Measurements from ENCODE around the gene TOP2A. TPM values are rescaled to one million over a fixed set of nuclear protein-coding genes. Genes with fewer than 3 reads are reported as not detected.

TOP2A gene
- total and polyA plus RNA-seq, 11 donors: 0.11 to 28.9 (median 1.2) TPM

DNA sequence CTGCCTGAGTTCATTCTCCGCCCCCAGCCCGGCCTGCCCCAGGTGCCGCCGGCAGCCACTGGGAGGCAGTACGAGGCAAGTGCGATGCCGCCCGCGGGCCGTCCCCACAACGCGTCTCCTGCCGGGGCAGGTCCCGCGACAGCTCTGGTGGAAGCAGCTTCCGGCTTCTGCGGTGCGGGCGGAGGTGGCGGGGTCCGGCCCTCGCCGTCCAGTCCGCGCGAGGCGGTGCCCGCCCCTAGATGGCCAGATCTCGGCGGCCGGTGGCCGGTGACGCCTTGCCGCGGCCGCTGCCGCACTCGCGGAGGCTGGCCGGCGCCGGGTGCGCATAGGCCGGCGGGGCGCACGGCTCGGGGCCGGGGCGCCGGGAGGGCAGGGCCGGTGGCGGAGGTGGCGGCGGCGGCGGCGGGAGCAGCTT lies 55.0 kb downstream of the TOP2A start:
- Histone ChIP-seq H3K9me3 (no peaks in the 10 kb centered on the region), H3K27me3 (peaks cover 0 to 16% (median 0%) of the 10 kb centered on the region in 9 donors), H3K4me1 (peaks cover 0 to 33% (median 12%) of the 10 kb centered on the region in 12 donors), H3K4me3 (peak overlapping the region in 11 of 12 donors; percentile 43 to 69 (median 58)), H3K27ac (peak overlapping the region in 6 of 12 donors; percentile 17 to 60 (median 42)), H3K36me3 (no peaks in the 10 kb centered on the region)
- peak in 3 of 4 donors; percentile 27 to 64 (median 43) for ATAC-seq
- no peak for TF ChIP-seq POLR2A (IDR thresholded peaks at IDR 0.05)
- TF ChIP-seq, protein P1, sequence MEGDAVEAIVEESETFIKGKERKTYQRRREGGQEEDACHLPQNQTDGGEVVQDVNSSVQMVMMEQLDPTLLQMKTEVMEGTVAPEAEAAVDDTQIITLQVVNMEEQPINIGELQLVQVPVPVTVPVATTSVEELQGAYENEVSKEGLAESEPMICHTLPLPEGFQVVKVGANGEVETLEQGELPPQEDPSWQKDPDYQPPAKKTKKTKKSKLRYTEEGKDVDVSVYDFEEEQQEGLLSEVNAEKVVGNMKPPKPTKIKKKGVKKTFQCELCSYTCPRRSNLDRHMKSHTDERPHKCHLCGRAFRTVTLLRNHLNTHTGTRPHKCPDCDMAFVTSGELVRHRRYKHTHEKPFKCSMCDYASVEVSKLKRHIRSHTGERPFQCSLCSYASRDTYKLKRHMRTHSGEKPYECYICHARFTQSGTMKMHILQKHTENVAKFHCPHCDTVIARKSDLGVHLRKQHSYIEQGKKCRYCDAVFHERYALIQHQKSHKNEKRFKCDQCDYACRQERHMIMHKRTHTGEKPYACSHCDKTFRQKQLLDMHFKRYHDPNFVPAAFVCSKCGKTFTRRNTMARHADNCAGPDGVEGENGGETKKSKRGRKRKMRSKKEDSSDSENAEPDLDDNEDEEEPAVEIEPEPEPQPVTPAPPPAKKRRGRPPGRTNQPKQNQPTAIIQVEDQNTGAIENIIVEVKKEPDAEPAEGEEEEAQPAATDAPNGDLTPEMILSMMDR (IDR thresholded peaks at IDR 0.05): peak; percentile 25 to 70 (median 49)
- peak; percentile 56 to 85 (median 73) for DNase-seq
- intact Hi-C loops (cut with DNase I): loop anchor here in 6 of 10 donors (2.0 to 5.0 kb wide), 8 partner anchors 35 to 200 kb away; partner anchors contain the start of gene TOP2A (in 4 of the 6)
- 1 to 3% (median 1%) methylated on average over 26 to 58 of the region's 58 CpGs for WGBS, 4 donors

DNA sequence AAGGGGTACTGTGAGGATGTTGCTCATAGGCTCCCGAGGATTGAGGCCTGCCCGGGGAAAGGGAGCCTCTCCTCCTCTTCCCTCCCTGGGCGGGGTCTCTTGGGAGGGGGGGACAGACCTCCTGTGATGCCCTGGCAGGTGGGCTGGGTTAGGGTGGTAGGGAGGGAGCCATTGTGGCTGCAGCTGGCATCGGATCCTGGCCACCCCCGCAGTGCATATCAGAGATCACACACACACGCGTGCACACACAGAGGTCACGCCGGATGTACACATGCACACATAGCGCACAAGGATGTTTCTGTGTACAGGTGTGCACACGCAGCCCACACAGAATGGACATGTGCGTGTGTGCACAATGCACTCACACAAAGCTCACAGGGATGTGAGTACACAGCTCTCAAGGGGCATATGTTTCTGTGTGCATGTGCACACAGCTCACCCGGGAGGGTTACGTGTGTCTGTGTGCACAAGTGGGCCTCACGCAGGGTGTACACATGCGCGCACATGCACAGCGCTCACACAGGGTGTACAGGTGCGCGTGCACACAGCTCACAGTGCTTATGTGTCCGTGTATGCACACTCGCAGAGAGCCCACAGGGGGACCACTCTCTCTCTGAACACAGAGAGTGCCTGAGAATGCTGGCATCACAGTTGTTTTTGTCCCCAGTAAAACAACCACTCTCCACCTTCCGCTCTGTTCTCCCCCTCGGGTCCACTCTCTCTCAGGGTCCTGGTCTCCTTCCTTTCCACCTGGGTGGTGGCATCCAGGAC lies 55.6 kb downstream of the TOP2A start:
- TF ChIP-seq, protein P1 (IDR thresholded peaks at IDR 0.05): no peak
- TF ChIP-seq POLR2A (IDR thresholded peaks at IDR 0.05): no peak
- peak overlapping the region in 10 of 12 donors; percentile 43 to 69 (median 59) for H3K4me3 ChIP-seq
- H3K4me1 ChIP-seq: peaks cover 0 to 34% (median 12%) of the 10 kb centered on the region in 12 donors
- 71 to 81% (median 75%) methylated on average over 14 to 24 of the region's 24 CpGs for WGBS, 4 donors
- intact Hi-C loops (cut with DNase I): loop anchor here in 7 of 10 donors (2.0 to 5.0 kb wide), 9 partner anchors 35 to 200 kb away; partner anchors contain the start of gene TOP2A (in 4 of the 7)
- H3K9me3 ChIP-seq: no peaks in the 10 kb centered on the region
- H3K36me3 ChIP-seq: no peaks in the 10 kb centered on the region
- peak in 1 of 4 donors; percentile 2 for ATAC-seq
- peak overlapping the region in 1 of 12 donors; percentile 48 for H3K27ac ChIP-seq
- peaks cover 0 to 16% (median 0%) of the 10 kb centered on the region in 9 donors for H3K27me3 ChIP-seq
- no peak for DNase-seq

DNA sequence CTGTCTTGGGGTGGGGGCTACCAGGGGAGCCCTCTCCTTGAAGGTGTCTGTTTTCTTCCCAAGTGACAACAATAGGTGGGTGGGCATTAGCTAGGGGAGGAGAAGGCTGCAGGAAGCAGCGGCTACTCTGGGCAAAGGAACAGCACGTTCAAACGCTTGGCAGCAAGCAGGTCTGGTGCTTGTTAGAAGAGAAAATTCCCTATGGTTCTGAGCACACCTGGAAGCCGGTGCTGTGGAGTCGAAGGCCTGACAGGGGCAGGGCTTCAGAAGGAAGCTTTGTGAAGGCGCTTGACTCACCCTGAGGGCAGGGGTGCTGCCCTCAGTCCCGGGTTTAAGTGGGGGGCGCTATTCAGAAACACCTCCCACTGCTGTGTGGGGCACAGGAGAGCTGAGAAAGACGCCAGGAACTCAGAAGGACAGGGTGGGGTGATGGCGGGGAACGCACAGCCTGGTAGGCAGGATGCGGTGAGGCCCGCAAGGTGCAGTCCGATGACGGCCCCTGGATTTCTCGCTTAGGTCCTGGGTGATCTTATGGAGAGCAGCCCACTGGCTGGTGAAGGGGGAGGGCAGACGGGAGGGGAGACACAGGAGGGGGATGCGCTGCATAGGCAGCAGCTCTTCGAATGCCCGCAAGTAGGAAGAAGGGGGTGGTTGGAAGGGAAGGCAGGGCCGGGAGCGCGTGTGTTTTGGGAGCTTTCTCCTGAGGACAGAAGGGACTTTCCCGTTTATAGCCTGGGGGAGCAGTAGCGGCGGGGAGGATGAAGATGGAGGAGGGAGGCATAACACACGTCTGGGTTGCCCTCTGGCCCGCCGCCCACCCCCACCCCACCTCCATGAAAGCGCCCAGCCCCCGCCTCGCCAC lies 56.4 kb downstream of the TOP2A start:
- Histone ChIP-seq H3K27me3 (peaks cover 0 to 16% (median 0%) of the 10 kb centered on the region in 9 donors), H3K9me3 (no peaks in the 10 kb centered on the region), H3K36me3 (peaks cover 0 to 8% (median under 1%) of the 10 kb centered on the region in 9 donors), H3K27ac (no peak overlapping the region), H3K4me1 (peaks cover 0 to 34% (median 12%) of the 10 kb centered on the region in 12 donors), H3K4me3 (no peak overlapping the region)
- TF ChIP-seq POLR2A (IDR thresholded peaks at IDR 0.05): no peak
- WGBS, 4 donors: 71 to 84% (median 75%) methylated on average over 31 to 32 of the region's 32 CpGs
- intact Hi-C loops (cut with DNase I): loop anchor here in 7 of 10 donors (2.0 to 5.0 kb wide), 8 partner anchors 36 to 201 kb away; partner anchors contain the start of gene TOP2A (in 4 of the 7)
- DNase-seq: peak in 1 of 5 donors; percentile 8
- ATAC-seq: no peak

DNA sequence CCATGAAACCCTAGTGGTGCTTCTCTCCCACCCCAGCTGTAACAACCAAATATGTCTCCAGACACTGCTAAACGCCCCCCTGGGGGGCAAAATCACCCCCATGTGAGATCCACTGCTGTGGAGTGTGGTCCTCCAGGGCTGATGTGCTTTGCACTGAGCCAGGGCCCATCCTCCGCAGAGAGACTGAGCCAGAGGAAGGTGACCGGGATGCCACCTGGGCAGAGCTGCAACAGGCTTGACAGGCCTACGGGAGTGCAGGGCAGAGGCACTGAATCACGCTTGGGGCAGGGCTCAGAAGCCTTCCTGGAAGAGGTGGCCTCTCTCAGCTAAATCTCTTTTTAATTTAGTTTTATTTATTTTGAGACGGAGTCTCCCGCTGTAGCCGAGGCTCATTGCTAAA lies 57.6 kb downstream of the TOP2A start:
- Histone ChIP-seq H3K9me3 (no peaks in the 10 kb centered on the region), H3K36me3 (peaks cover 0 to 20% (median 12%) of the 10 kb centered on the region in 9 donors), H3K27ac (no peak overlapping the region), H3K4me1 (peaks cover 0 to 45% (median 20%) of the 10 kb centered on the region in 12 donors), H3K27me3 (peaks cover 0 to 16% (median 0%) of the 10 kb centered on the region in 9 donors), H3K4me3 (no peak overlapping the region)
- ATAC-seq (no peak), DNase-seq (no peak)
- TF ChIP-seq, protein P1 (IDR thresholded peaks at IDR 0.05): no peak
- TF ChIP-seq POLR2A (IDR thresholded peaks at IDR 0.05): no peak
- intact Hi-C loops (cut with DNase I): loop anchor here in 7 of 10 donors (2.0 to 5.0 kb wide), 8 partner anchors 37 to 202 kb away; partner anchors contain the start of gene TOP2A (in 4 of the 7)
- 90 to 95% (median 92%) methylated on average over 8 of the region's 8 CpGs for WGBS, 4 donors
